GM19467 (cell line): Measurements from ENCODE around the gene KIF7.

Experiments
- ATAC-seq: cut with Tn5 transposase; IDR thresholded peaks from one replicate; pipeline ENCODE4 v1.9.1; 2021; ENCODE audit warnings: mild to moderate bottlenecking, moderate library complexity; ENCODE audit not compliant: unreplicated experiment

KIF7 gene

GRCh38 chr15:89648106-89649012, 6.9 kb downstream of the KIF7 start:
- no peak for ATAC-seq

- ATAC-seq: no peak
Observed at GRCh38 chr15:89647191-89647851, 7.9 kb downstream of the KIF7 start.

GRCh38 chr15:89646416-89647141, 8.7 kb downstream of the KIF7 start:
- no peak for ATAC-seq

- ATAC-seq: no peak
Observed at GRCh38 chr15:89645680-89646079, 9.6 kb downstream of the KIF7 start.

GRCh38 chr15:89642106-89642505, 13.2 kb downstream of the KIF7 start:
- no peak for ATAC-seq

- ATAC-seq: no peak
Observed at GRCh38 chr15:89641053-89641452, 14.2 kb downstream of the KIF7 start.

- ATAC-seq: no peak
Observed at GRCh38 chr15:89640245-89640644, 15.0 kb downstream of the KIF7 start.

- no peak for ATAC-seq
Observed at GRCh38 chr15:89633585-89633984, 21.7 kb downstream of the KIF7 start.

- no peak for ATAC-seq
Observed at GRCh38 chr15:89632563-89633430, 22.5 kb downstream of the KIF7 start.

- no peak for ATAC-seq
Observed at GRCh38 chr15:89631902-89632264, 23.4 kb downstream of the KIF7 start.

- ATAC-seq: no peak
Observed at GRCh38 chr15:89630974-89631901, 24.0 kb downstream of the KIF7 start.

- ATAC-seq: no peak
Observed at GRCh38 chr15:89630260-89630659, 25.0 kb downstream of the KIF7 start.

- no peak for ATAC-seq
Observed at GRCh38 chr15:89629829-89630228, 25.4 kb downstream of the KIF7 start.

- ATAC-seq: no peak
Observed at GRCh38 chr15:89628806-89629715, 26.2 kb downstream of the KIF7 start.

- ATAC-seq: no peak
Observed at GRCh38 chr15:89628301-89628700, 27.0 kb downstream of the KIF7 start.

- no peak for ATAC-seq
Observed at GRCh38 chr15:89627256-89627970, 27.9 kb downstream of the KIF7 start.

- no peak for ATAC-seq
Observed at GRCh38 chr15:89625716-89626115, 29.6 kb downstream of the KIF7 start.

- no peak for ATAC-seq
Observed at GRCh38 chr15:89623165-89623564, 32.1 kb downstream of the KIF7 start.
